ENCODE results near the gene DNAH17. TPM values are rescaled to one million over a fixed set of nuclear protein-coding genes. Genes with fewer than 3 reads are reported as not detected.

The DNAH17 gene
- total and polyA plus RNA-seq, 2 donors (not counting 1 experiment from before 2014, with no cell fraction given) = 0.01 to 0.12 TPM

- Mint-ChIP-seq H3K4me1 (peaks cover 4% of the 10 kb centered on the region), H3K27ac (no peak overlapping the region), H3K9me3 (ENCODE audit: insufficient read depth) (no peaks in the 10 kb centered on the region), H3K4me3 (no peak overlapping the region), H3K27me3 (peaks cover 12% of the 10 kb centered on the region)
- Histone ChIP-seq H3K27me3 (replicated peaks in 1 of 4; ENCODE audit: control extremely low read depth in 1 of 4, control insufficient read depth in 3 of 4, insufficient read depth in 4 of 4, low read length in 3 of 4) (no peaks in the 10 kb centered on the region), H3K27ac (ENCODE audit: low read length in 2 of 2) (no peak overlapping the region), H3K9me3 (ENCODE audit: control extremely low read depth in 1 of 3, control insufficient read depth in 2 of 3, insufficient read depth in 1 of 3, low read length in 2 of 3) (no peaks in the 10 kb centered on the region), H3K36me3 (replicated peaks in 1 of 2; ENCODE audit: control extremely low read depth in 1 of 2, control insufficient read depth in 1 of 2, extremely low read depth in 1 of 2, insufficient read depth in 2 of 2, low read length in 1 of 2) (no peaks in the 10 kb centered on the region), H3K4me3 (ENCODE audit: control extremely low read depth in 1 of 5, extremely low read depth in 1 of 5, insufficient read depth in 1 of 5, low read depth in 2 of 5, low read length in 4 of 5) (no peak overlapping the region), H3K79me2 (ENCODE audit: control insufficient read depth, insufficient read depth, low read length) (no peaks in the 10 kb centered on the region), H4K20me1 (ENCODE audit: control insufficient read depth, insufficient read depth, low read length, poor library complexity, severe bottlenecking) (no peaks in the 10 kb centered on the region), H3K4me2 (replicated peaks; ENCODE audit: low read depth, low read length, poor library complexity, severe bottlenecking) (no peak overlapping the region), H2AFZ (ENCODE audit: insufficient read depth, low read depth, low read length, poor library complexity, severe bottlenecking) (no peak overlapping the region), H3K9ac (ENCODE audit: low read length) (no peak overlapping the region), H3K4me1 (ENCODE audit: control insufficient read depth in 2 of 2, insufficient read depth in 2 of 2, low read length in 2 of 2) (no peaks in the 10 kb centered on the region)
- TF ChIP-seq EZH2 (IDR thresholded peaks at IDR 0.05; ENCODE audit: borderline replicate concordance, insufficient read depth, low read depth, low read length, poor library complexity, severe bottlenecking) (no peak), CTCF (IDR thresholded peaks at IDR 0.05) (no peak)
- ChIA-PET CTCF (no interaction called here), POLR2A (no interaction called here)
- ATAC-seq (ENCODE audit: low read depth) = no peak
- no peak for DNase-seq
- intact Hi-C loops (cut with micrococcal nuclease) = no loop called here
- 84% methylated on average over 6 of the region's 6 CpGs for WGBS (ENCODE audit: insufficient coverage)
Observed at GRCh38 chr17:78534492-78535272, 42.5 kb downstream of the DNAH17 start.

- Mint-ChIP-seq H3K27me3 (peaks cover 12% of the 10 kb centered on the region), H3K4me3 (no peak overlapping the region), H3K9me3 (ENCODE audit: insufficient read depth) (no peaks in the 10 kb centered on the region), H3K4me1 (peaks cover 4% of the 10 kb centered on the region), H3K27ac (no peak overlapping the region)
- no peaks in the 10 kb centered on the region for H4K20me1 ChIP-seq (ENCODE audit: control insufficient read depth, insufficient read depth, low read length, poor library complexity, severe bottlenecking)
- POLR2A ChIA-PET = no interaction called here
- CTCF ChIA-PET = no interaction called here
- no peak overlapping the region for H3K4me2 ChIP-seq (replicated peaks; ENCODE audit: low read depth, low read length, poor library complexity, severe bottlenecking)
- 87% methylated on average over 18 of the region's 19 CpGs for WGBS (ENCODE audit: insufficient coverage)
- no peak overlapping the region for H3K27ac ChIP-seq (ENCODE audit: low read length in 2 of 2)
- no peak overlapping the region for H2AFZ ChIP-seq (ENCODE audit: insufficient read depth, low read depth, low read length, poor library complexity, severe bottlenecking)
- H3K9ac ChIP-seq (ENCODE audit: low read length) = no peak overlapping the region
- H3K79me2 ChIP-seq (ENCODE audit: control insufficient read depth, insufficient read depth, low read length) = no peaks in the 10 kb centered on the region
- no peak for DNase-seq
- no peak for ATAC-seq (ENCODE audit: low read depth)
- H3K9me3 ChIP-seq (ENCODE audit: control extremely low read depth in 1 of 3, control insufficient read depth in 2 of 3, insufficient read depth in 1 of 3, low read length in 2 of 3) = no peaks in the 10 kb centered on the region
- H3K27me3 ChIP-seq (replicated peaks in 1 of 4; ENCODE audit: control extremely low read depth in 1 of 4, control insufficient read depth in 3 of 4, insufficient read depth in 4 of 4, low read length in 3 of 4) = no peaks in the 10 kb centered on the region
- TF ChIP-seq CTCF (IDR thresholded peaks at IDR 0.05) (no peak), EZH2 (IDR thresholded peaks at IDR 0.05; ENCODE audit: borderline replicate concordance, insufficient read depth, low read depth, low read length, poor library complexity, severe bottlenecking) (no peak)
- H3K4me3 ChIP-seq (ENCODE audit: control extremely low read depth in 1 of 5, extremely low read depth in 1 of 5, insufficient read depth in 1 of 5, low read depth in 2 of 5, low read length in 4 of 5) = no peak overlapping the region
- no peaks in the 10 kb centered on the region for H3K4me1 ChIP-seq (ENCODE audit: control insufficient read depth in 2 of 2, insufficient read depth in 2 of 2, low read length in 2 of 2)
- intact Hi-C loops (cut with micrococcal nuclease) = no loop called here
- H3K36me3 ChIP-seq (replicated peaks in 1 of 2; ENCODE audit: control extremely low read depth in 1 of 2, control insufficient read depth in 1 of 2, extremely low read depth in 1 of 2, insufficient read depth in 2 of 2, low read length in 1 of 2) = no peaks in the 10 kb centered on the region
Observed at GRCh38 chr17:78532922-78533640, 44.1 kb downstream of the DNAH17 start.
